NCI-H510A (cell line): Measurements from ENCODE around the gene GRID2IP.

Experiments used
- DNase-seq: peaks from one replicate; lab custom pipeline; 2025; lab: John Stamatoyannopoulos, UW

Gene GRID2IP

DNA sequence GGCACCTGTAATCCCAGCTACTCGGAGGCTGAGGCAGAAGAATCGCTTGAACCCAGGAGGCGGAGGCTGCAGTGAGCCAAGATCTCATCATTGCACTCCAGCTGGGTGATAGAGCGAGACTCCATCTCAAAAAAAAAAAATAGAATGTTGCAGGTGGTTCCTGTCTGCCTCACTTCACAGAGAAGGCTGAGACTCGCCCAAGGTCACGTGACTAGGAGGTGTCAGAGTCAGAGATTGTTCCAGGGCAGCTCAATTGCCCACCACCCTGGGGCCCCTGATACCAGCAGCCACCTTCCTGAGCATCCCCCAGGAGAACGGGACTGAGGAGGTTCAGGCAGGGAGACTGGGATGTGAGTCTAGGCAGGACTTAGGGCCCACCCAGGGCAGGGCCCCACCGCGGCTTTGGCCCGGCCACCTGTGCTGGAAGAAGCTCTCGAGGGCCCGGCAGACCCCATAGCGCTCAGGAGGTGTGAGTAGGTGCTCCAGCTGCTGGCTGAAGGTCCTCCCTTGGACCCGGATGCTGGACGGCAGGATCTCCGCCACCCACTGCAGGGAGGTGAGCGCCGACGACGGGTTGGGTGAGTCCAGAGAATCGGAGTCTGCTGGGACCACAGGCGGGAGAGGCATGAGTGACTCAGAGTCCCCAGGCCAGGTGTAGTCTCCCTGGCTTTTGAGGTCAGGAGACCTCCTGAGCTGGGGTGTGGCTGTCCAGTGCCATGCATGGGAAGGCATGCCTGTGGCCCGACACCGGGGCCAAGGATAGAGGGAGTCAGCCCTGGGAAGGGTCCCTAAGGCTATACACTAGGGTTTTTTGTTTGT lies 30.9 kb downstream of the GRID2IP start:
- no peak for DNase-seq

- DNase-seq: peak; percentile 56
These were observed 34.8 kb downstream of the GRID2IP start for GRCh38 chr7:6516387-6516983.

GRCh38 chr7:6513541-6513940 lies 37.7 kb downstream of the GRID2IP start:
- DNase-seq: no peak

- DNase-seq: no peak
These were observed 38.4 kb downstream of the GRID2IP start for GRCh38 chr7:6512892-6513291.

GRCh38 chr7:6510476-6511133 lies 40.7 kb downstream of the GRID2IP start:
- DNase-seq: no peak

GRCh38 chr7:6508950-6509349 lies 42.3 kb downstream of the GRID2IP start:
- DNase-seq: no peak

GRCh38 chr7:6508539-6508938 lies 42.7 kb downstream of the GRID2IP start:
- DNase-seq: no peak

GRCh38 chr7:6507906-6508305 lies 43.4 kb downstream of the GRID2IP start:
- DNase-seq: no peak

DNA sequence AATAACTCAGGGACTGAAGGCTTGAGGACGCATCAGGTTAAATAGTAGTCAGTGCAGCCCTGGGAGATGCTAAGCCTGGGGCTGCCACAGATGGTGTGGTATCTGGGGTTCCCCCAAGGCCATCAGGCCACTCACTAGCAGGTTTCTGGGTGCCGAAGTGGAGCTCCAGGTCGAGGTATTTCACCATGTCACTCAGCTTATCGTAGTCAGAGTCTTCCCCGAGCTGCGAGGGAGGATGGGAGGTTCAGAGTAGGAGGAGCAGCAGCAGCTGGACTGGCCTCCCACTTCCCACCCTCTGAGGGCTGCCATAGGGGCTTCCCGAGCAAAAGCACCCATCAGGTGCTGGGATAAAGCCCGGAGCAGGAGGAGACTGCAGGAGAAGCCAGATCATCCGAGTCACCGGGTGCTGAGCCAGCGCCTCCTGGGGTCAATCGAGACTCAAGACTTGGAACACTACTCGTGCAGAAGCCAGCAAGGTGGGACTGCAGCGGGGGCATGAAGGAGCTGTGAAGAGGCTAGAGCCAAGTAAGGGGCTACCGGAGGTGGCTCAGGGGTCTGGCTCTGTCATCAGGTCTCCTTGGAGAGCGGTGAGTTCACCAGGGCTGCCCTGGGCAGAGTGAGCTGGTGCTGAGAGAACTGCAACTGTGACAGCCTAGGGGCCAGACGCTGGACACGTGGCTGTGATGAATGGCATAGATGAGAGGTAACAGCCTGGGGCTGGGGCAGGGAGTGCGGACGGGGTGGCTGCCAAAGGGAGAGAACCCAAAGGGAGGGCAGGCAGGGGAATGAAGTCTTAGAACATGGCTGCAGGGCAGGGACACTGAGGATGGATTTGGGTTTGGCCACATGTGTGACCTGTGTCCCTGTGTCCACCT lies 45.3 kb downstream of the GRID2IP start:
- no peak for DNase-seq

GRCh38 chr7:6504996-6505395 lies 46.3 kb downstream of the GRID2IP start:
- DNase-seq: no peak

- DNase-seq: no peak
These were observed 48.4 kb downstream of the GRID2IP start for GRCh38 chr7:6502886-6503285.

DNA sequence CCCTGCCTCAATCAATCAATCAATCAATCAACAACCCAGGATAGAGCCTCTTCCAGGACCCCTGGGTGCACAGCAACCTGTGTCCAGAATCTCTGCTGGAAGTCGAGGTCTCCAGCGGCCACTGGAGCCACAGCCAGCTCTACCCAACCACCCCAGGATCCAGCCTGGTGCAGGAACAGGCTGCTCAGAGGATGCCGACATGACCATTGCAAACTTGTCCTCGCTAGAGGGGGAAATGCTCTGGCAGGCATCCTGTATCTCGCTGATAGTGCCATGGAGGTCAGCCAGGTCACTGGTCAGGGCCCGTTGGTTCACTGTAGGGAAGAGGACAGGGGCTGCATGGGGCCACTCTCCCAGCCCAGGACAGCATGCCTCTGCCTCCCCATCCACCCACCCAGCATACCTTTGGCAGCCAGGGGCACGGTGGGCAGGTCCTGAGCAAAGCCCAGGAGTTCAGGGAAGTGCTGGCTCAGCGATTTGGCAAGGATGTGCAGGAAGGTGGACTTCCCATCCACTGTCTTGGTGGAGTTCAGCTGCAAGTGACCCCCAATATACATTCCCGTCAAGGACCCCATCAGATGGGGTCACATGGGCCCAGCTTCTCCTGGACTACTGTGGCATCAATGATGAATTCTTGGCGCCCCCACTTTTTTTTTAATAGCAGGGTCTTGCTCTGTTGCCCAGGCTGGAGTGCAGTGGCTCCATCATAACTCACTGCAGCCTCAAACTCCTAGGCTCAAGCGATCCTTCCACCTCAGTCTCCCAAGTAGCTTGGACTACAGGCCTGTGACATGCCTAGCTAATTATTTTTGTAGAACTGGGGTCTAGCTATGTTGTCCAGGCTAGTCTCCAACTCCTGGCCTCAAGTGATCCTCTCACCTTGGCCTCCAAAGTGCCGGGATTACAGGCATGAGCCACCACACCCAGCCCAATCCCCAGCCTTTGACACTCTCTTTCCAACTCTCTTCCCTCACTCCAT lies 49.4 kb downstream of the GRID2IP start:
- no peak for DNase-seq

- no peak for DNase-seq
These were observed 50.6 kb downstream of the GRID2IP start for GRCh38 chr7:6500691-6501090.

DNA sequence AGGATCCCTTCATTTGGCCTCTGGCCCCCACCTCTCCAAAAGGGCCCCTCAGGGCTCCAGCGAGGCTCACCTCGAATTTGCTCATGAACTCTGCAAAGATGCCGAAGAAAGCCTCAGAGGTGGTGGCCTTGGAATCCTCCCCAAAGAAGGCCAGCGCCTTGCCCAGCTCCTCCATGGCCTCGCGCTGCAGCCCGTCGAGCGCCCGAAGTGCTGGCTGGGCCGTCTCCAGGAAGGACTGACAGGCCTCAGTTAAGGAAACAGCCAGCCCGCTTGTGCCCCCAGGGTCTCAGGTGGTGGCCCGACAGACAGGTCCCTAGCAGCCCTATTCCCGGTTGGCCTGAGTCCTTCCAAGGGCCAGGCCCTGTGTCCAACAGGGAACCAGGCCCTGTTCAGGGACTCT lies 53.3 kb downstream of the GRID2IP start:
- no peak for DNase-seq

DNA sequence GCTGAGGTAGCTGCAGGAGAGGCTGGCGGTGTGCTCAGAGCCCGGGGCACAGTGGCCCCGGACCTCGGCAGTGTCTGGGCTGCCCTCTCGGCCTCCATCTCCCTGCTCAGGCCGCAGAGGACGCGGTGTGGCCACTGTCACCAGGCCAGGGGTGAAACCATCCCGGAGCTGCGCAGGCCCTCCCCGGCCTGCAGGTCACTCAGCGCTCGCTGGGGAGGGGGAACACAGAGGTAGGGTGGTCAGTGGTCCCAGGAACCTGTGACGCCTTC lies 53.7 kb downstream of the GRID2IP start:
- no peak for DNase-seq

DNA sequence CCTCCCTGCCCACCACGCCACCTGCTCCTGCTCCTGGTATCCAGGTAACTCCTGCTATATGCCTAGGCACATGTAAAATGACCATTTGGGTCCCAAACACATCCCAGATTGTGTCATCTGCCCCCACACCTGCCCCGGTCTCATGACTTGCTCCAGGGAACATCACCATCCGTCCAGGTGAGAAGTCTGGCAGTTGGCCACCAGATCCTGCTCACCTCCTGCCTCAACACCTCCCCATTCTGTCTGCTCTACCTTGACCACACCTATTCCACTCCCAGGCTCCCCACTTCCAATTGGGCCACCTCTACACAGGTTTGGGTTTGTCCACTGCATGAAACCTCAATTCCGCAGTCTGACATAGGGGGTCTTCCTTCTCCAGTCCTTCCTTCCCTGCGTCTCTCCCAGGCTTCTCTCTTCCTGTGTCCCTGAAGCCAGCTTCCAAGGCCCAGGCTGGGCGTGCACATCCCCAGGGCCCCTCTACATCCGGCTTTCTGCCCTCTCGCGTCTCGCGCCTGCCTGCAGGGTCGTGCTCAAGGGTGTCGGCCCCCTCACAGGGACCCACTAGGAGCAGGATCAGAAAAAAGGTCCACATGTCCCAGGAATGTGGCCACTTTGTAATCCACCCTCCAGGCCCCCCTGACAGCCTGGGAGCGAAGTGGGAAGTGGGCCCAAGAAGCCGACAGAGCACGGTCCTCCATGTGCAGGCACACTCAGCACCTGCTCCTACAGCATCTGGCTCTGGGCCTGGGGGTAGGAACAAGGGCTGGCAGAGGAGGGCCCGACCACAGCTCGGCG lies 54.2 kb downstream of the GRID2IP start:
- DNase-seq: no peak

- DNase-seq: no peak
These were observed 55.5 kb downstream of the GRID2IP start for GRCh38 chr7:6495597-6496262.

GRCh38 chr7:6494365-6494764 lies 56.9 kb downstream of the GRID2IP start:
- no peak for DNase-seq

- DNase-seq: no peak
These were observed 60.1 kb downstream of the GRID2IP start for GRCh38 chr7:6491194-6491593.

- no peak for DNase-seq
These were observed 61.6 kb downstream of the GRID2IP start for GRCh38 chr7:6489612-6490011.
